Neural crest cell (in vitro differentiated cells): ENCODE data around the gene TTC27. TPM values are rescaled to one million over a fixed set of nuclear protein-coding genes. Genes with fewer than 3 reads are reported as not detected.
A peak's percentile ranks its signal among the peaks of the same experiment; 100 is the strongest.

Source experiments
- DNase-seq: peaks from one replicate; pipeline ENCODE4 v3.0.0; 2021; ENCODE audit warnings: low read depth, mixed read lengths, low spot score
- H3K27ac Mint-ChIP-seq: one replicate; pipeline ENCODE4 v1.8.0; 2021; ENCODE audit warnings: mild to moderate bottlenecking, mixed read lengths; ENCODE audit not compliant: unreplicated experiment
- H3K27me3 Mint-ChIP-seq: 2 replicates; pipeline ENCODE4 v1.8.0; 2021; ENCODE audit warnings: low read depth, mild to moderate bottlenecking, mixed read lengths
- H3K36me3 Mint-ChIP-seq: 2 replicates; pipeline ENCODE4 v1.8.0; 2021; ENCODE audit warnings: low read depth, mild to moderate bottlenecking, mixed read lengths
- H3K4me1 Mint-ChIP-seq: 2 replicates; pipeline ENCODE4 v1.8.0; 2021; ENCODE audit warnings: mixed read lengths
- H3K4me3 Mint-ChIP-seq: one replicate; pipeline ENCODE4 v1.8.0; 2021; ENCODE audit warnings: mild to moderate bottlenecking, mixed read lengths
- H3K9me3 Mint-ChIP-seq: 2 replicates; pipeline ENCODE4 v1.8.0; 2021; ENCODE audit warnings: mixed read lengths
- total RNA-seq: library from RNA; stranded (reverse); gene quantifications from 2 replicates; pipeline ENCODE4 v1.2.1, GENCODE V29; 2021
- TF ChIP-seq, protein P1 (sequence below): fragments of 200-600 bp; sonication (generic); conservative IDR thresholded peaks from 2 replicates; pipeline ENCODE4 v1.5.0; 2021; ENCODE audit warnings: antibody characterized with exemption, mild to moderate bottlenecking

Gene TTC27
- total RNA-seq, 1 donor from 2014 or later, result 16.5 TPM

DNA sequence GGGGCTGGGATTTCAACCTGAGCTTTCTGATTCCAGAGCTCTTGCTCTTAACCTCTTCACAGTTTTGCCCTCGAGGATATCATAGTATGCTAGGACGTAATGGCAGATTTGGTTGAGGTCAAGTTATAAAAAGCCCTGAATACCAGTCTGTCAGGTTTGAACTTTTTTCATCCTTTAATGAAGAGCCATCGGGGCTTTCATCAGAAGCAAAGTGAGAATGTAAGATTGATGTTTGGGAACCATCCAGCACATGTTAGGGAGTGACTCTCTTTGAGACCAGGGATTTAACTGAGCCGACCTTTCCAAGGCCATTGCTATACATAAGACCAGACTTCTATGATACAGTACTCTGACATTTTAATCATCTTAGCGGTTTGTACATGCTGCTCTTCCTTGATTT lies 142.5 kb downstream of the TTC27 start:
- TF ChIP-seq, protein P1, sequence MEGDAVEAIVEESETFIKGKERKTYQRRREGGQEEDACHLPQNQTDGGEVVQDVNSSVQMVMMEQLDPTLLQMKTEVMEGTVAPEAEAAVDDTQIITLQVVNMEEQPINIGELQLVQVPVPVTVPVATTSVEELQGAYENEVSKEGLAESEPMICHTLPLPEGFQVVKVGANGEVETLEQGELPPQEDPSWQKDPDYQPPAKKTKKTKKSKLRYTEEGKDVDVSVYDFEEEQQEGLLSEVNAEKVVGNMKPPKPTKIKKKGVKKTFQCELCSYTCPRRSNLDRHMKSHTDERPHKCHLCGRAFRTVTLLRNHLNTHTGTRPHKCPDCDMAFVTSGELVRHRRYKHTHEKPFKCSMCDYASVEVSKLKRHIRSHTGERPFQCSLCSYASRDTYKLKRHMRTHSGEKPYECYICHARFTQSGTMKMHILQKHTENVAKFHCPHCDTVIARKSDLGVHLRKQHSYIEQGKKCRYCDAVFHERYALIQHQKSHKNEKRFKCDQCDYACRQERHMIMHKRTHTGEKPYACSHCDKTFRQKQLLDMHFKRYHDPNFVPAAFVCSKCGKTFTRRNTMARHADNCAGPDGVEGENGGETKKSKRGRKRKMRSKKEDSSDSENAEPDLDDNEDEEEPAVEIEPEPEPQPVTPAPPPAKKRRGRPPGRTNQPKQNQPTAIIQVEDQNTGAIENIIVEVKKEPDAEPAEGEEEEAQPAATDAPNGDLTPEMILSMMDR, result no peak
- Mint-ChIP-seq H3K27ac (no peak overlapping the region), H3K36me3 (peaks cover 2% of the 10 kb centered on the region), H3K4me3 (no peak overlapping the region), H3K27me3 (no peaks in the 10 kb centered on the region), H3K9me3 (no peaks in the 10 kb centered on the region), H3K4me1 (no peaks in the 10 kb centered on the region)
- no peak for DNase-seq

DNA sequence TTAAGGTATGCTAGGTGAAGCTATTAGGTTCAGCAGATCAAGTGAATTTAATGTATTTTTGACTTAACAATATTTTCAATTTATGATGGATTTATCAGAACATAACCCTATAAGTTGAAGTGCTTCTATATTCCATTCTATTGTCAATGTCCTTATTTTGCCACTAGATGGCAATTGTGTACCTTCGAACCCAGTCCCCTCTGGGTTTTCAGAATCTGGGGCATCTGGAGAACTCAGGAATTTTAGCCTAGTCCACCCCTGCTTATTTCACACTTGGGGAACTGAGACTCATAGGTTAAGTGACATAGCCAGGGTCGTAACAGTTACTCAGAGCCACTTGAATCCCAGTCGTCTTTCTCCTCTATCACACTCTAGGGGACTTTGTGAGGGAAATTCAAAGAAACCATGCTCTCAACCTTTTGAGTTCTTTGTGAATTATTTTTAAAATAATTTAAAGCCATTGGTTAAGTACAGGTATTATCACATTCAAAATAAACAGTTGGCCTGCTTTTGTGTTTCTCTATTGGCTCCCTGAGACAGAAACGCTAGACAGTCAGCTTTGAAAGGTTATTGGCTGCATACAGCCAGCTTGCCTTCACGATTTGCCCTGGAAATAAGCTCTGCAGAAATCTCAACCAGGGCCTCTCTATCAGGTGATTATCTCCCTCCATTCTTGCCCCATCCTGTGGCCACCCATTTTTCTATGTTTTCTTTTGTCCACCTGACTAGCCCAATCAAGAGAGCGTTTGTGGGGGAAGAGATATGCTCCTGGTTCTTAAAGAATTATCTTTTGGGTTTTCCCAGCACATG lies 145.0 kb downstream of the TTC27 start:
- no peaks in the 10 kb centered on the region for H3K4me1 Mint-ChIP-seq
- no peaks in the 10 kb centered on the region for H3K36me3 Mint-ChIP-seq
- TF ChIP-seq, protein P1, result peak; percentile 90
- peak; percentile 5 for DNase-seq
- H3K27me3 Mint-ChIP-seq, result no peaks in the 10 kb centered on the region
- no peak overlapping the region for H3K27ac Mint-ChIP-seq
- no peak overlapping the region for H3K4me3 Mint-ChIP-seq
- no peaks in the 10 kb centered on the region for H3K9me3 Mint-ChIP-seq

DNA sequence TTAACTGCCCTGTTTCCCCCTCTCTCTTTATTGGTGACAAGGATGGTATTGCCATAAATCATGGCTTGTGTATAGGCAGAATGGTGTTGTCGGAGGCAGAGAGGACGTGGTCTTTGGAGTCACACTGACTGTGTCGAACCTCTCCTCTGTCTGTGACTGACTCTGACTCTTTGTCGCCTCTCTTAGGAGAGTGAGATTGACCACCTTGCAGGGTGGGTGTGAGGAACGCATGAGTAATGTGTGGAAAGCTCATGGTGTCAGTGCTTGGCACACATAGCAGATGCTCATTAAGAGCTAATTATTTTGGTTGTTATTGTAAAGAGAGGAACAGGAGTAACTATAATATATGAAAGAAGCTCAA lies 145.6 kb downstream of the TTC27 start:
- peaks cover 2% of the 10 kb centered on the region for H3K9me3 Mint-ChIP-seq
- H3K36me3 Mint-ChIP-seq, result no peaks in the 10 kb centered on the region
- TF ChIP-seq, protein P1, result no peak
- H3K4me3 Mint-ChIP-seq, result no peak overlapping the region
- DNase-seq, result no peak
- H3K27ac Mint-ChIP-seq, result no peak overlapping the region
- no peaks in the 10 kb centered on the region for H3K4me1 Mint-ChIP-seq
- H3K27me3 Mint-ChIP-seq, result no peaks in the 10 kb centered on the region

DNA sequence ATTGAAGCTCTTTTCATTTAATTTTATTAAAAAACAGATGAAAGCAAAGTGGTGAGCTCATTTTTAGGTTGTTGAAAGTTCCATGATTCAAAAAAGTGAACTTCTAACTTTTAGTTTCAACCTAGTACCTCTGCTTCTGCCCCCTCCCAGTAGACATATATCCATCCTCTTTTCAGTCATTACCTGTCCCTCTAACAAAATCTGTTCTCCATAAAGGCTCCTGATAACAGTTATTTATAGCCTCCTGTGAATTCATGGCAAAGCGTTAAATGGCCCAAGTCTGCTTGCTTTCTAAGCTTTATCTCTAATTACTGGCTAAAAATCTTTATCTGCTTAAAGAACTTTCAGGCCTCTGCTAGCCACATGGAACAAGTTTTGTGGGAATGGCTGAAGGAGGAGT lies 148.1 kb downstream of the TTC27 start:
- H3K27me3 Mint-ChIP-seq, result no peaks in the 10 kb centered on the region
- no peak overlapping the region for H3K27ac Mint-ChIP-seq
- H3K36me3 Mint-ChIP-seq, result peaks cover 7% of the 10 kb centered on the region
- DNase-seq, result no peak
- TF ChIP-seq, protein P1, result no peak
- H3K9me3 Mint-ChIP-seq, result peaks cover 8% of the 10 kb centered on the region
- no peaks in the 10 kb centered on the region for H3K4me1 Mint-ChIP-seq
- H3K4me3 Mint-ChIP-seq, result no peak overlapping the region

DNA sequence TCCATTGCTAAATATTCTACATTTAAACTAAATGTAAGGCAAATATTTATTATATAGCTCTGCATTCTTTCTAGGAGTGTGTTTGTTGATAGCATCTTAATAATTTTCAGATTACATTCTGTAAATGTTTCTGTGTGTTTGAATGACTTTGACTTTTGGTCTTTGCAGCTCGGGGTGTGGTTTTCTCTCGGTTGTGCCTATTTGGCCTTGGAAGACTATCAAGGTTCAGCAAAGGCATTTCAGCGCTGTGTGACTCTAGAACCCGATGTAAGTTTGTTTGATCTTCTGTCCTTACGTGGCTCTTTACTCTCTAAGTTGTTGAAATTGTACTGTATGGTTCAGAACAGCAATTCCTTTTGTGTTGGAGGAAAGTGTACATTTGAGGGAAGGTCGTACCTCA lies 149.9 kb downstream of the TTC27 start:
- Mint-ChIP-seq H3K36me3 (peaks cover 18% of the 10 kb centered on the region), H3K27me3 (no peaks in the 10 kb centered on the region), H3K4me3 (no peak overlapping the region), H3K9me3 (peaks cover 8% of the 10 kb centered on the region), H3K4me1 (no peaks in the 10 kb centered on the region), H3K27ac (no peak overlapping the region)
- TF ChIP-seq, protein P1, result no peak
- no peak for DNase-seq
